Stimulated activated CD8-positive, alpha-beta memory T cell treated with anti-CD3 and anti-CD28 coated beads, Interleukin-15, amount 100 ng/mL, for 24 hours (primary cell): Measurements from ENCODE around the gene RASD1.

Source experiments
- DNase-seq: peaks from one replicate; pipeline ENCODE4 v3.0.0-alpha.2; 2020; ENCODE audit warnings: low read depth

RASD1 gene

DNA sequence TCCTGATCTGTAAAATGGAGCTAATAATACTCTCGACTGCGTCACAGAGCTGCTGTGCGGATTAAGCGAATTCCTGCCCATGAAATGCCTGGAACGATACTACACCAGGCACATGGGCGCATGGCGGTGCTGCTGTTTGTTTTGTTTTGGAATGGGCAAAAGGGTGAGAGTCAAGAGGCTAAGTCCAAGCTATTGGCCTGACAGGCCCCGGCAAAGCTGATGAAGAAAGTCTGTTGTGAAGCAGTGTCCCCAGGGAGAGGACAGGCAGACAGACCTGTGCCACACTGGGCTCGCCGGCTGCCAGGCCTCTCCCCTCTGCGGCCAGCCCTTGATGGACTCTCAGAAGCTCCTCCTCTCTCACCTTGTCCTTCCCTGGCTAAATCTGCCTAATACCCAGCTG lies 31.3 kb upstream of the RASD1 start:
- no peak for DNase-seq

DNA sequence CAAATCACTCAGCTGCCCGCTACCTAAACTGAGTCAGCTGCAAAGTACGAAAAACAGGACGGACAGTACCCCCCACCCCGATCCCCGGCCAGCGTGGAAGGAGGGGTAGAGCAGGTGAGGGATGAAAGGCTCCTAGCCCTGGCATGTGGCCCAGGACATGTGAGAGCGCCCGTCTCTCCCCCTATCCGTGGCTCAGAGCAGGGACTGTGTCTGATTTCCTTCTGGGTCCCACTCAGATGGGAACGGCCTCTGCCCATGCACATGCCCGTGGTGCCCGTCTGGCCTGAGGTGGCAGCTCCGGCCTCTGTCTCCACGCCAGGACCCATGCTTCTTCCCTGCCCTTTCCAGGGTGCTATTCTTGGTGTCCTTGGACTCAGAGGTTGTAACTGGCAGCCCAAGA lies 30.2 kb upstream of the RASD1 start:
- no peak for DNase-seq

DNA sequence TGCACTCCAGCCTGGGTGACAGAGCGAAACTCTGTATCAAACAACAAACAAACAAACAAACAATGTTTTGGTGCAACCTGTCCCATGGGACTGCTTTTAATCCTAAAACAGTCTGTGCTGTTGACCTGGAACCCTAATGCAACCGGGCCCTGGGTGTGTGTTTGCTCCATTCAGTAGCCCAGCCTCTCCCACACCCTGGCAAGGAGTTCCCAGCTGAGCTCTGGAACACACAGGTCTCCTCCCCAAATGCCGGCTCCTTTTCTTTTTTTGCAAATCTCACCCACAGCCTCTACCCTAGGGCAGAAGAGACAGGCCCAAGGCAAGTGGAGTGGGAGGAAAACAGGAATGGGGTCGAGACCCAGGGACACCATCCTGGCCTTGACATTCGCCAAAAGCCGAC lies 29.8 kb upstream of the RASD1 start:
- DNase-seq = no peak

DNA sequence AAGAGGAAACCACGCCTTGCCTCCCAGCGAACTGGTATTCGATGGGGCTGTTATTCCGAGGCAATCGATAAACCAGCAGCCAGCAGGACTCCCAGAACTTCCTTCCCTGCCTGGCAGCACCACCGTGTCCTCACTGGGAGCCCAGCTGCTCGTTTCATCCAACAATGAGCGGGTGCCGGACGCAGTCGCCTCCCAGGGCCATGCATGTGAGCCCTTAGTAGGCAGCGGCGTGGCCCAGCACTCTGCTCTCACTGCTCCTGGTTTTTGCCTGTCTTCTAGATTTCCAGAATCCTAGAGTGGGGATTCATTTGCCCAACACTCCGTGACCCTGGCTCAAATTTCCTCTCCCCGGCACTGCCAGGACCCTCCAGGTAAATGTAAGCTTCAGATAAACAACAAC lies 29.1 kb upstream of the RASD1 start:
- no peak for DNase-seq

DNA sequence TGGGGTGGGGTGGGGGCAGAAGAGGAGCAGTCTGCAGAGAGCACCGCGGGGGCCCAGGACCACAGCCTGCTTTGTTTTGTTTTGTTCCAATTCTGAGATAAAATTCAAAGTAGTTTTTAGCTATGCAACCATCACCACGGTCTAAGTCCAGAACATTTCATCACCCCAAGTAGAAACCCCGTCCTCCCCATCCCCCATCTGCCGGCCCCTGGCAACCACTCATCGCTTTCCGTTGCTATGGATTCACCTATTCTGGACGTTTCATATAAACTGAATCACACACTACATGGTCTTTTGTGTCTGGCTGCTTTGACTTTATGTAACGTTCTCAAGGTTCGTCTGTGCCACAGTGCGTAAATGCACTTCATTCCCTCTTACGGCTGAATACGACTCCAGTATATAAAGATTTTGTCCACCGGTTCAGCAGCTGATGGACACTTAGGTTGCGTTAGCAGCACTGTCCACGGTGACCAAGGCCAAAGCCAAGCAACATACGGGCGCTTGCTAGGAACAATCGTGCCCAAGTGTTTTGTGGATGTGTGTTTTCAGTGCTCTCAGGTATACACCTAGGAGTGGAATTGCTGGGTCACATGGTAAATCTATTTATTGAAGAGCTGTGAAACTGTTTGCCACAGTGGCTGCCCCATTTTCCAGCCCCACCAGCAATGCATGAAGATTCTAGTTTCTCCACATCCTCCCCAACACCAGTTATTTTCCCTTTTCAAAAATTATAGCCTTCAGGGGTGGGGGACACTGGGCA lies 27.7 kb upstream of the RASD1 start:
- DNase-seq = no peak

DNA sequence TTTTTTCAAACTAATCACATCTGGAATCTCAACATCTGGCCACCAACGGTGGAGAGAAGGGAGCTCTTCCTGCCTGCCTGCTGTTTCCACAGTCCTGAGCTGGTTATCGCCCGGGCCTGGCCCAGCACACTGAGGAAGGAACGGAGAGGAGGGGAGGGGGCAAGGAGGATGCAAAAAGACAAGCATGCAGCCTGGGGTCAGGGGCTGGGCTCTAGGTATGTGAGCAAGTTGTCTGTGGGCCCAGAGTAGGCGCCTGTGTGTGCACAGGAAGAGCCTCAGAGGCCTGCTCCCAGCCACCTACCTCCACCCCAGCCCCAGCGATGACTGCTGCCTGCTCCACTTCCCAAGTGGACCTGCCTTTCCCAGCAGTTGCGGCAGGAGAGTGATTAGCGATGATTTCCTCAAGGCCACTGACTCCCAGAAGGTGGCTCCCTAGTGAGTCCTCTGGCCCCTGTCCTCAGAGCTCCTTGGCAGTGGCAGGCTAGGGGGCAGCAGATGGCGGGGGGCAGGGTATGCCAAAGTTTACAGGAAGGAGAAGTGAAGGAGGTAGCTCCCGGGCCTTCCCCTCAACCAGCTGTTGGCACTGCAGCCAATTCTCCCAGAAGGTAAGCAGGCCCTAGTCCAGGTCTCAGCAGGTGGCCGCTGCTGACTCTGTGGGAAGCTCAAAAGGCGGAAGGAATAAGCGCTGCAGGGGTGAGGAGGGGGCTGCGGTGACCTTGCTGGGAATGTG lies 27.0 kb upstream of the RASD1 start:
- no peak for DNase-seq

DNA sequence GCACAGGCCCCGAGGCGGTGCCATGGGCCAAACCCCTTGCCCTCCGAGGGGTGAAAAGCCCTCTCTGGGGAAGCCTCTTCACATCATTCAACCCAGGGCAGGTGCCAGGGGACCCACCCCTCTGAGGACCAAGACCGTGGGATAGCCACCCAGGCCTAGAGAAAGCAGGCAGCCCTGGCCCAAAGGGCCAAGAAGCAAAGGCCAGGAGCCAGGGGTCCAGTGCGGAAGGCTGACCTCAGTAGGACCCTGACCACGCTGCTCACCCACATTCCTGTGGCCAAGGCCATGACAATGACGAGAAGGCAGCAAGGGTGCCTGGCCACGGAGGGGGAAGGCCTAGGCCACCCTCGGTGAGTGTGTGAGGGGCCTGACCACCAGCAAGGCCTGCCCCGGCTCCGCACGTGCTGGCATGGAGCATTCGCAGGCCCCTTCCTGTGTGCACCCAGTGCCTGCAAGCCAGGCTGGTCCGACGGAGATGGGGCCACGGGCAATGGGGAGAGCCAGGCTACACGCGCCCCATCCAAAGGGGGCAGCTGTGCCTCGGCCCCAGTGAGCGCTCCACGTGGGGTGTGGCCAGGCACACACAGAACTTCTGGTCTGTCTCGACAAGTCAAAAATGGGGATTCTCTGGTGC lies 24.5 kb upstream of the RASD1 start:
- no peak for DNase-seq

DNA sequence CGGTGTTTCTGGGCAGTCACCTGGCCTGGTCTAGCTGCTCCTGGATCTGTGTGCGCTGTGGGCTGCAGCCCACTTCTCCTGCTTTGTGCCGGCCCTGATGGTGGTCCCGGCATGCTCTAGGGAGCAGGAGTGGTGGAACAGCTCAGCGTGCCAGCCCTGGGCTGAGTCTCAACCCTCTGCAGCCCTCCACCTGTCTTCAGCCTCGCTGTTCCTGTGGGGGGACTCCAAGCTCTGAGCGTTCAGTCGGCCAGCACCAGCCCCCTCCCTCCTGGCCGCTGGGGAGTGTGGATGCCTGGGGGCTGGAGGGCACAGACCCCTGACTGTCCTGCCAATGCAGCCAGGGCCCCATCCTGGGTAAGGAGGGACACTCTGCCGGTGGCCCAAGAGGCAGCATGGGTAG lies 23.7 kb upstream of the RASD1 start:
- DNase-seq = no peak

DNA sequence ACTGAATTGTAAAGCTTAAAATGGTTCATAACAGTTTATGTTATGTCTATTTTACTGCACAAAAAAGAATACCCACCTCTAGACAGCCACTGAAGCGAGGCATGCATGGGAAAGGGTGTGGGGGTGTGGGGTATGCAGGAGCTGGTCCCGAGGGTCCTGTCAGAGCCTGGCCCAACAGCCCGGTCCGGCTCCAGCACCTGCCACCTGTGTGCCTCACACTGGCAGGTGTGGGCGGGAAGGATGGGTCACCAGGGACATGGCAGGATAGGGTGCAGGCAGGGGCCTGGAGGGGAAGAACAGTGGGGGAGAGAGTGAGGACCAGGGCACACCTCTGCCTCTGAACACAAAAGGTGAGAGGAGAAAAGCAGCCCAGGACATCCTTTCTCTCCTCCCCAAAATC lies 22.8 kb upstream of the RASD1 start:
- no peak for DNase-seq

DNA sequence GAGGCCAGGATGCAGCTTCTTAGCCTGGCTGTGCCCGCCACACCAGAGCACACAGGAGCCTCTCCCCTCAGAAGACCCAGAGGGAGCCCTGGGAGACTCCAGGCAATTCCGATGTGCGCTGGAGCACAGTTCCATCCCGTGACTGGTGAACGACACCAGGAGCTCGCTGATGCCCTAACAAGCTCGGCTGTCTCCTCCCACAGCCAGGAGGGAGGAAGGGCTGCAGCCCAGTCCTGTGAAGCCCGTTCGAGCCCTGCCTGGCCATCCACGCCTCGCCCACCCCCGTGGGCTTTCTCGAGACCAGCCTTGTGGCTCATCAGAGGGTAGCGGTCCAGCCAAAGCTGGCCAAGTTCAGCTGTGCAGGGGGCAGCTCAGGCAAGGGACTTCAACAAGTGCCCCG lies 21.8 kb upstream of the RASD1 start:
- no peak for DNase-seq

DNA sequence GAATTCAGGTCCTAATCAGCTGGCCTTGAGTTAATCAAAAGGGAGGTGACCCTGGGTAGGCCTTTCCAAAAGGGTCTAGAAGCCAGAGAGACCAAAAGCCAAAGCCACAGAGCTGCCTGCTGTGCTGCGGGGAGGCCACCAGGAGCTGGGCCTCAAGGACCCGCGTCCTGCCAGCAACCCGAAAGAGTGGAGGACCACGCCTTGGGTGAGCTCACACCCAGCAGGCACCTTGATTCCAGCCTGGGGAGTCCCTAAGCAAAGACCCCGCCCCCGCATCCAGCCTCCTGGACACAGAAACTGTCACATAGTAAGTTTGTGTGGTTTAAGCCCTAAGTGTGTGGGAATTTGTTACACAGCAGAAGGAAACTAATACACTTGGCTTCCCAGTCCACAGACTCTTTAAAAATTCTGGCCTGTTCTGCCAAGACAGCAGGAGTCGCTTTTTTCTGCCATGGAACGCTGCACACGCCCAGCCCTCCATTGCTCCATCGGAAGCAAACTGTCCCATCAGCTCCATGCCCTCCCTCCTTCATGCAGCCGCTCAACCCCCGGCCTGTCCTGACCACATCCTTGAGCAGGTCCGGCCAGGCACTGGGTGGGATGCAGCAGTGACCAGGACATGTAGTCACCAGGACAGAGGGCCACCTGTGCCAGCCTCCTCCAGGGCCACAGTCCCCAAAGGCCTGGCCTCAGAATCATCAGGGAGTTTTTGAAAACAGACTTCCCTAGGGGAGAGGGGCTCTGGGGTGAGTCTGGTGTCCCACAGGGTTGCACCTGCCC lies 20.9 kb upstream of the RASD1 start:
- DNase-seq = no peak

DNA sequence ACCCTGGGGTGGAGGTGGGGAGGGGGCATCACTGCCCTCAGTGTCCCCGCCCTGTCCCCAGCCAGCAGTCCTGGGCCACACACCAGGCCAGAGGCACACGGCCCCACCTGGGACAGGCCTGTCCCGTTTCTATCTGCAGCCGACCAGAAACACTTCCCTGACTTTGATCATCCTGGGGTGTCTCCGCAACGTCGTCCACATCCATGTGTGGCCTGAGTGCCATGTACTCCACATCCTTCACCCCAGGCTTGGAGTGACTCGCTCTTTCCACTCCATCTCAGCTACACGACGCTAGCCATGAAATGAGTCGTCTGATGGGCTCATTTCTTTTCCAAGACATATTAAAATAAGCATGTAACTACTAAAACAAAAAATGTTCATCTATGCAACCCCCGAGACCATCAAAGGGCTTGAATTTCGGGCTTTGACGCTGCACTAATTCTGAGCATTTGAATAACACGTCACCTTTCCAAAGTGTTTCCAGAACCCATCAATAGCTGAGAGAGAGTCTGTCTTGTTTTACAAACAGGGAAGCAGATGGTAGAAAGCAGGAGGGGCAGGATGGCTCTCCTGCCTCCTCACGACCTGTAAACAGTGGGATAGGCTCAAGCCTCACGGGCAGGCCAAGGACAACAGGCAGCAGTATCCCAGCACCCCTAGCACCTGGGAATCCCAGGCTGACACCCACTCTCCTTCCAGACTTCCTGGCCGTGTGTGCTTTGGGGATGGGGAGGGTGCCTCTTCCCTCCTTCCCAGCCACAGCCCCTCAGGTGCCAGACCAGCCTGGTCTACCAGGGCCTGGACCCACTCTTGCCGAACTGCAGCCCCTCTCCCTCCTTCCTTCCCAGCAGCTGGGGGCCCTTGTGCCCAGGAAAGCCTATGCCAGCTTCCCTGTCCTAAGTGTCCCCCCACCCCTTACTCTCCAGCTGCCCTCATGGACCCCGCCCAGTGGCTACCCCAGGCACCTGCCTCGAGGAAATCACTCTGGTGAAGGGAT lies 20.0 kb upstream of the RASD1 start:
- DNase-seq = no peak

DNA sequence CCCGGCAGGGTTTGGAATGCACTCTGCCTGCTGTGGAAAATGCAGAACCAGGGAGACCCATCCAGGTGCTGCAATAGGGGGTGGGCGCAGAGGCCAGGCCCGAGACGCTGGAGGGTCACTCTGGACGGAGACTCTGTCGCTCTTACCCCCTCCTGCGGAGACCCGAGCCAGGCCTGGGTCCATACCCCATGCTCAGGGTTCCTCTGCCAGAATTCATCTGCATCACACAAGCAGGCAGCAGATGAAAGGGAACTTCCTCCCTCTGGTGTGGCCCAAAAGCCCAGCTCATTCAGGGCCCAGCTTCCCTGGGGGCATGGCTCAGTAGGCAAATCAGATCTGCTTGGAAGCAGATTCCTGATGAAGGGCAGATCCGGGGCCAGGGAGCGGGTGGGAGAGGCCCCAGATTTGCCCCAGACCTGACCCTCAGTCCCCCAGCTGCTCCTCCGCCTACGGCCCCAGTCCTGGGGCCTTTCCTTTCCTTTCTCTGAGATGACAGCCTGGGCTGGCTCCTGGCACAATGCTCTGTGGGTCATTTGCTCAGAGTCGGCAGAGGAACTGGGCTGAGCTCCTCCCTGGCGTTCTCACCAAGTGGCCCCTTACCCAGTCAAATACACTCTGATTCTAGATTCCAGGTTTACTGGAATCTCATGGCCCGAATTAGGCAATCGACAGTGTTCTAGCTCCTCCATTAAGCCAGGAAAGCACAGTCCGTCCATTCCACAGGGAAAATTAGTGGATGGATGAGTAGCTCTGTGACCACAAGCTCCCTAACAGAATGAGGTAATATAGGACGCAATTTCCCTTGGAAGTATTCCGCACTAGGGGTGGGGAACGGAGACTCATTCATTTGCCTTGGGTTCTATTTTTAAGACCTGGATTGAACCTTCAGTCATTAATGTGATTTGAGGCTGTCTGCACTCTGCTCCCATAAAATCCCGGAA lies 19.1 kb upstream of the RASD1 start:
- DNase-seq = no peak

DNA sequence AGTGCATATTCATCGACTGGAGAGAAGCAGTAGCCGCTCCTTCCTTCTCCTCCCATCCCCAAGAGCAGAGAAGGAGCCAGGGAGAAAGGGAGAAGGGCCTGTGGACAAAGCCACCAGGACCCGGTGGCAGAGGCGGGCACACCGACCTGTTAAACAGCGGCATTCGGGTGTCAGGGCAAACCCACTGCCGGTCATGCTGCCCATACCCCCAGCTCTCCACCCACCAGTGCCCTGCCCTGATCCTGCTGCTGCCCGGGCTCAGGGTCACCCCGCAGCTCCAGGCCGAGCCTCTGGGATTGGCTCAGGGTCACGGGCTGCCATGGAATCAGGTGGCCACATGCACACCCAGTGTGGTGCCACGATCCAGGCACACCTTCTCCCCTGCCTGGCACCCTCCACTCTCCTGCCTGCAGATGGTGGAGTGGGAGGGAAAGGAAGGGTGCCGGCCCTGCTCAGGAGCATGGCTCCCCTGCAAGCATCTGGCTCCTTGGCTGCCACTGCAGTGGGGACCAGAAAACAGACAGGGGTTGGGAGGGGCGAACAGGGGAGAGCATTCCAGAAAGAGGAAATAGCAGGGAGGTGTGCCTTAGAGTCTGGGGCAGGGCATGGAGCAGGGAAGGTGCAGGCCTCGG lies 18.3 kb upstream of the RASD1 start:
- no peak for DNase-seq

DNA sequence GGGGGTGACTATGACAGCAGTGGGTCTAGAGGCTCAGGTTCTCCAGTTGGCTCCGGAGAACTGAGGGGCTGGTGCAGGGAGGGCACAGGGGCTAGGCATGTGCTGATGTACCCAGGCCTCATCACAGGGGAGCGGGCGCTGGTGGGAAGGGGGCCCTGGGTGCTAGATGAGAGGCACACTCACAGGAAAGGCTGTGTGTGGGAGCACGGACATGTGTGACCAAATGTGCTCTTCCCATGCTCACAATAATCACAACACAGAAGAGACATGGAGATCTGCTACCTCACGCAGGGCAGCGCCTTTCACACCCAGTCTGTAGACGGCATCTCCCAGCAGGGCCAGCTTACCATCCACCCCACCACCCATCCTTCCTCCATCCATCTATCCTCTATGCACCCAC lies 17.4 kb upstream of the RASD1 start:
- no peak for DNase-seq

DNA sequence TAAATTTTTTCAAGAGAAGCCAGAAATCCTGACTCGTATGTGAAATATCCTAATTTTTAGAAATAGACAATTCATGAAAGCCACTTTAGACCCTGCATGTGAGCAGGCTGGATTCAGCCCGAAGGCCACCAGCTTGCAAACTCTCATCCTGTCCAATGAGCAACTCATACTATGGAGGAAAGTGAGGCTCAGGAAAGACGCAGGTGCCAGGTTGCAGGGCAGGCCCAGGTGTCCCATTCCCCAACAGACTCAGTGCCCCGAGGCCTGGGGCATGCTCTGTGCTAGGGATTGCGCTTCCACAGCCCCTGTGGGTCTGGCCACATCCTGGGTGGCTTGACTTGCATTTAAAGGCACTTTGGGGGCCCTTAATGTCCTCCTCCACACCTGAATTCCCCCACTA lies 16.7 kb upstream of the RASD1 start:
- DNase-seq = no peak

DNA sequence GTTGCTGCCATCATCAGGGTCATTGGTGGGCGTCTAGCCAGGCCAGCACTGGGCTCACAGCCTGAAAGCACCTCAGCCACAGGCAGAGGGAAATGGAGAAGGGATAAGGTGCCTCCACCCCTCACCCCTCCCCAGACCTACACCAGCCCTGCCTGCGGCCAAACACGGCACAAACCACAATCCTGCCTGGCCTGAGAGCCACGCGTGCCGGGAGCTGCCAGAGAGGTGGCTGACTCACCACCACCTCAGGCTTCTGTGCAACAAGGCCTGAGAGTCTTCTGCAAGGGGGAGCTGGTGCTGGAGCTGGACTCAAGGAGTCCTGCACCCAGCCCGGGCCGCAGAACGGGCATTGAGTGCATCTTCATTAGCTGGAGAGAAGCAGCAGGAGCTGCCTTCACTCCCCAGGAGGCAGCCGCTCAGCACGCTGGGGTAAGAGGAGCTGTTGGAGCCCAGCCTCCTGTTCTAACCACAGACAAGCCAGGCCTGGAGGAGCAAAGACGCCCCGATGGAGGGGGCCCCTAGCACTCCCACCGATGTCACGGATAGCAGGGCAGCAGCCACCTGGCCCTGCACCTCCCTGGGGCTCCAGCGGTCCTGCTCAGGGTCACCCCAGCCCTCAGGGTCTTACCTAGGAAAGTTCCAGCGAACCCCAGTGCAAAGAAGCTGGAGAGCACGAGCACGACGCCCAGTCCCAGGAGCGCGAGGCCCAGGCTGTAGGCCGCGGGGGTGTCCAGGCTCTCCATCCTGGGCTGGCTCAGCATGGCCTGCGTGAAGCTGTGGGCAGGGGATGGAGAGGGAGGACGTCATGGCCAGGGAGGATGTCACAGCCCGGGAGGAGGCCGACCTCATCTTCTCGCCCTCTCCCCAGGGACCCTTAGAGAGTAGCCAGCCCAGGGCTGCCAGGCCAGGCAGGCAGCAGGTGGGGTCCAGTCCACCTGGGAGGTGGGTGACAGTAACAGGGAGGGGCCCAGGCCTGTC lies 16.0 kb upstream of the RASD1 start:
- DNase-seq = no peak

DNA sequence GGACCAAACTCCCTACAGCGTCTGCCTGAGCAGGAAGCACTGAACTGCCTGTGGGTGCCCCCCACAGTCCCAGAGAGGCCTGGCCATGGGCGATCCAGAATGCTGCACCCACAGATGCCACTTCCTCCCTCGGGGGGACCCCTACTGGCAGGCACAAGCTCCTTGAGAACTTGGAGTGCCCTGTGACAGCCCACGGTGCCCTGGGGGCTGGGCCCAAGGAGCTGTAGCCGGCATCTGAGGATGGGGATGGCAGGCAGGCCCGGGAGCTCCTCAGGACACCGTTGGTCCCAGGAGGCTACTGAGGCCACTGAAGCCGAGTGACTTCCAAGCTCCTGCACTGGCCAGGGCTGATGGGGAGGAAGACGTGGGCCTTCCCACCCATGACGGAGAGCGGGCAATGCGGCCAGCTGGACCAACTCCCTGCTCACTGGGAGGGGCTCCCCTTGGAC lies 15.1 kb upstream of the RASD1 start:
- no peak for DNase-seq
